PC-3 (cell line): ENCODE measurements around the gene CDKN1A. TPM values are rescaled to one million over a fixed set of nuclear protein-coding genes. Genes with fewer than 3 reads are reported as not detected.
"Not testable (repeated sequence)": the region's sequence is repeated elsewhere in the genome, so short reads cannot be mapped to it uniquely, and the experiment has no call there.

Experiments
- ATAC-seq: fragments of 200-7000 bp; cut with Tn5 transposase; 2 replicates; pipeline ENCODE4 v1.9.1; 2020; ENCODE audit warnings: mild to moderate bottlenecking, moderate library complexity
- BruUV-seq: library from RNA; stranded (reverse); fragments of 400-500 nt; replicated peaks from 2 replicates; lab custom pipeline; 2021; lab: Mats Ljungman, UMichigan
- CTCF ChIA-PET: fragments of 300-600 bp; sonication (Branson Sonifier 250); formaldehyde crosslinking; loops from one replicate; lab custom pipeline; 2022; ENCODE audit warnings: antibody characterized with exemption; lab: Charles Lee
- POLR2A ChIA-PET: fragments of 300-600 bp; sonication (Branson Sonifier 250); formaldehyde crosslinking; loops from one replicate; lab custom pipeline; 2022; ENCODE audit warnings: antibody characterized with exemption; ENCODE audit not compliant: unreplicated experiment; lab: Charles Lee
- DNase-seq: peaks from one replicate; pipeline ENCODE4 v3.0.0-alpha.2; 2015
- H2AFZ ChIP-seq: fragments of 300-600 bp; sonication (generic); 2 replicates; pipeline ENCODE4 v1.6.0; 2016; ENCODE audit warnings: antibody characterized with exemption, low read length
- H3F3A ChIP-seq: fragments of 300-600 bp; sonication (generic); one replicate; pipeline ENCODE4 v1.6.0; 2017; ENCODE audit warnings: antibody characterized with exemption, low read length, control low read depth, mild to moderate bottlenecking; ENCODE audit not compliant: unreplicated experiment
- H3K27ac ChIP-seq: fragments of 300-600 bp; sonication (generic); 2 replicates; pipeline ENCODE4 v1.5.1; 2016; ENCODE audit warnings: mild to moderate bottlenecking, low read length
- H3K27me3 ChIP-seq: fragments of 300-600 bp; sonication (generic); 2 replicates; pipeline ENCODE4 v1.6.1; 2016; ENCODE audit warnings: low read length, mixed read lengths
- H3K36me3 ChIP-seq: fragments of 300-600 bp; sonication (generic); 2 replicates; pipeline ENCODE4 v1.6.1; 2016; ENCODE audit warnings: low read depth, mixed run types, low read length, mixed read lengths
- H3K4me1 ChIP-seq: fragments of 300-600 bp; sonication (generic); 2 replicates; pipeline ENCODE4 v1.5.1; 2016; ENCODE audit warnings: low read length; ENCODE audit not compliant: insufficient read depth
- H3K4me2 ChIP-seq: fragments of 300-600 bp; sonication (generic); 2 replicates; pipeline ENCODE4 v1.6.0; 2016; ENCODE audit warnings: low read length
- H3K4me3 ChIP-seq: fragments of 300-600 bp; sonication (generic); 2 replicates; pipeline ENCODE4 v1.5.1; 2016; ENCODE audit warnings: mild to moderate bottlenecking, low read length, mixed read lengths
- H3K79me2 ChIP-seq: fragments of 300-600 bp; sonication (generic); 2 replicates; pipeline ENCODE4 v1.6.1; 2017; ENCODE audit warnings: low read length, mixed read lengths
- H3K9ac ChIP-seq: fragments of 300-600 bp; sonication (generic); 2 replicates; pipeline ENCODE4 v1.6.0; 2016; ENCODE audit warnings: mild to moderate bottlenecking, low read length
- H3K9me2 ChIP-seq: fragments of 300-600 bp; sonication (generic); replicated peaks from 2 replicates; pipeline ENCODE4 v1.6.1; 2016; ENCODE audit warnings: mixed run types, low read length, mixed read lengths
- H3K9me3 ChIP-seq: fragments of 300-600 bp; sonication (generic); 2 replicates; pipeline ENCODE4 v1.6.1; 2016; ENCODE audit warnings: low read length, mixed read lengths
- H4K20me1 ChIP-seq: fragments of 300-600 bp; sonication (generic); 2 replicates; pipeline ENCODE4 v1.6.1; 2016; ENCODE audit warnings: low read length, mixed read lengths
- CTCF ChIP-seq: fragments of 300-600 bp; sonication (generic); conservative IDR thresholded peaks from 2 replicates; pipeline ENCODE4 v1.5.1; 2017; ENCODE audit warnings: antibody characterized with exemption, low read depth, mild to moderate bottlenecking, low read length
- EZH2 ChIP-seq: fragments of 300-600 bp; sonication (generic); IDR thresholded peaks from one replicate; pipeline ENCODE4 v1.6.1; 2017; ENCODE audit warnings: antibody characterized with exemption, mild to moderate bottlenecking, low read length; ENCODE audit not compliant: unreplicated experiment
- EZH2phosphoT487 ChIP-seq: fragments of 300-600 bp; sonication (generic); IDR thresholded peaks from 2 replicates; pipeline ENCODE4 v1.6.1; 2018; ENCODE audit warnings: mild to moderate bottlenecking, antibody characterized with exemption, low read length, borderline replicate concordance
- intact Hi-C: fragments of 100-400 bp; cut with micrococcal nuclease; formaldehyde crosslinking; loops from 2 replicates; pipeline ENCODE4 v1.9.0; 2023
- total RNA-seq: library from RNA; depleted of rRNA; stranded (reverse); fragments of >200 nt; gene quantifications from 2 replicates; pipeline ENCODE4 v1.2.3, GENCODE V29; 2014

Gene CDKN1A
- total RNA-seq, 1 experiment from 2014 or later = 79.5 TPM

GRCh38 chr6:36721369-36722140 is 43.0 kb downstream of the CDKN1A start:
- Histone ChIP-seq H3K79me2 (no peaks in the 10 kb centered on the region), H3K4me1 (no peaks in the 10 kb centered on the region), H4K20me1 (no peaks in the 10 kb centered on the region), H3K36me3 (no peaks in the 10 kb centered on the region), H3K27ac (no peak overlapping the region), H3K27me3 (no peaks in the 10 kb centered on the region), H2AFZ (no peak overlapping the region), H3K4me3 (no peak overlapping the region), H3K9me3 (no peaks in the 10 kb centered on the region), H3K9ac (no peak overlapping the region), H3K9me2 (no peaks in the 10 kb centered on the region), H3F3A (no peaks in the 10 kb centered on the region), H3K4me2 (no peak overlapping the region)
- ATAC-seq (no peak), DNase-seq (no peak)
- BruUV-seq = no TSS peak
- intact Hi-C loops = loop anchor here (10.0 kb wide), 1 partner anchor 107 kb away; no protein-coding TSS in a partner anchor
- TF ChIP-seq EZH2phosphoT487 (no peak), EZH2 (no peak), CTCF (no peak)
- POLR2A ChIA-PET = no interaction called here
- CTCF ChIA-PET = no interaction called here

- no peak overlapping the region for H3K27ac ChIP-seq
- H4K20me1 ChIP-seq = no peaks in the 10 kb centered on the region
- BruUV-seq = no TSS peak
- DNase-seq (no peak), ATAC-seq (no peak)
- ChIA-PET POLR2A (no interaction called here), CTCF (no interaction called here)
- no peaks in the 10 kb centered on the region for H3K4me1 ChIP-seq
- no peak overlapping the region for H3K9ac ChIP-seq
- intact Hi-C loops = loop anchor here (10.0 kb wide), 1 partner anchor 108 kb away; no protein-coding TSS in a partner anchor
- TF ChIP-seq EZH2phosphoT487 = no peak
- TF ChIP-seq CTCF = no peak
- no peak for TF ChIP-seq EZH2
- no peaks in the 10 kb centered on the region for H3K36me3 ChIP-seq
- H3K4me3 ChIP-seq = no peak overlapping the region
- no peaks in the 10 kb centered on the region for H3K79me2 ChIP-seq
- H3K27me3 ChIP-seq = no peaks in the 10 kb centered on the region
- H2AFZ ChIP-seq = no peak overlapping the region
- no peaks in the 10 kb centered on the region for H3K9me2 ChIP-seq
- no peaks in the 10 kb centered on the region for H3K9me3 ChIP-seq
- H3F3A ChIP-seq = no peaks in the 10 kb centered on the region
- no peak overlapping the region for H3K4me2 ChIP-seq
Observed at GRCh38 chr6:36722365-36722764, 43.9 kb downstream of the CDKN1A start.

DNA sequence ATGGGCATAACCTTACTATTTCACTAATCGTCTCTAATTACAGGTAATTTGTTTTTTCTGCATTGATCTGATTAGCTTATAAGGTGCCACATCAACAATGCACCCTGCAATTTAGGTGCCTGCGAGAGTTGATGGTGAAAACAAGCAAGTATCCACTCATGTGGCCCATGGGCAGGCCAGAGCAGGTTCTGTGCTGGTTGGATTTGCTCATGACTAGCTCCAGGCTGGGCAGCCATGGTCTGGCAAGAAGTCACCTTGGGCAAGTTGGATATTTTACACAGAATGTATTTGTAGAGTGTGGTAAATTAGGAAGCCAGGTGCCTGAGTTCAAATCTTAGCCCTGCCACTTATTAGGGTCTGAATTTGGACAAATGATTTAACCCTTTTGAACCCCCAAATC is 44.4 kb downstream of the CDKN1A start:
- intact Hi-C loops = loop anchor here (10.0 kb wide), 1 partner anchor 108 kb away; no protein-coding TSS in a partner anchor
- no peaks in the 10 kb centered on the region for H3K9me2 ChIP-seq
- no peaks in the 10 kb centered on the region for H3K9me3 ChIP-seq
- H3K4me2 ChIP-seq = no peak overlapping the region
- no peaks in the 10 kb centered on the region for H3F3A ChIP-seq
- H3K4me3 ChIP-seq = no peak overlapping the region
- DNase-seq (no peak), ATAC-seq (no peak)
- H3K79me2 ChIP-seq = no peaks in the 10 kb centered on the region
- H3K36me3 ChIP-seq = no peaks in the 10 kb centered on the region
- no peak for TF ChIP-seq EZH2phosphoT487
- TF ChIP-seq EZH2 = no peak
- TF ChIP-seq CTCF = no peak
- no TSS peak for BruUV-seq
- no peaks in the 10 kb centered on the region for H3K4me1 ChIP-seq
- H3K27ac ChIP-seq = no peak overlapping the region
- ChIA-PET CTCF (no interaction called here), POLR2A (no interaction called here)
- no peak overlapping the region for H2AFZ ChIP-seq
- H4K20me1 ChIP-seq = no peaks in the 10 kb centered on the region
- H3K27me3 ChIP-seq = no peaks in the 10 kb centered on the region
- no peak overlapping the region for H3K9ac ChIP-seq

DNA sequence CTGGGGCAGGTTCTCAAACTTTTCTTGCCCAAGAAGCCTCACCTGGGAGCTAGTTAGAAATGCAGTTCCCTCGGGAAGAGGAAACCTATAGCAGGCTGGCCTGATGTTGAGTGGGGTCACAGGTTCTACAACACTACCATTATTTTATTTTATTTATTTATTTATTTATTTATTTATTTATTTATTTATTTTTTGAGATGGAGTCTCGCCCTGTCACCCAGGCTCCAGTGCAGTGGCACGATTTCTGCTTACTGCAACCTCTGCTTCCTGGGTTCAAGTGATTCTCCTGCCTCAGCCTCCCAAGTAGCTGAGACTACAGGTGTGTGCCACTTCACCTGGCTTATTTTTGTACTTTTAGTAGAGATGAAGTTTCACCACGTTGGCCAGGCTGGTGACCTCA is 45.5 kb downstream of the CDKN1A start:
- H2AFZ ChIP-seq, DNase-seq, H3K9ac ChIP-seq, BruUV-seq, POLR2A ChIA-PET, H4K20me1 ChIP-seq, H3K79me2 ChIP-seq, H3F3A ChIP-seq, H3K27me3 ChIP-seq, H3K27ac ChIP-seq, H3K36me3 ChIP-seq, ATAC-seq, H3K9me2 ChIP-seq, H3K4me2 ChIP-seq, H3K4me3 ChIP-seq, H3K9me3 ChIP-seq, H3K4me1 ChIP-seq: not testable (repeated sequence)
- CTCF ChIA-PET = interaction anchor here (1.0 to 1.7 kb wide), 2 partner anchors 35 to 109 kb away, joined by 4 to 6 read pairs; no protein-coding TSS in a partner anchor
- intact Hi-C loops = loop anchor here (10.0 kb wide), 1 partner anchor 109 kb away; no protein-coding TSS in a partner anchor
